ENCODE results near the gene TAB3. TPM values are rescaled to one million over a fixed set of nuclear protein-coding genes. Genes with fewer than 3 reads are reported as not detected.
A peak's percentile ranks its signal among the peaks of the same experiment; 100 is the strongest.

Gene TAB3
- total RNA-seq, 1 experiment from 2014 or later: 13.5 TPM

GRCh38 chrX:30806187-30806728, 82.8 kb downstream of the TAB3 start:
- H4K91ac ChIP-seq (ENCODE audit: insufficient read length, low read depth, low read length): no peak overlapping the region
- no peak overlapping the region for H3K4me3 Mint-ChIP-seq
- H2BK120ac ChIP-seq (ENCODE audit: low read depth, low read length, poor library complexity, severe bottlenecking): no peak overlapping the region
- peak overlapping the region; percentile 41 for H4K5ac ChIP-seq (ENCODE audit: insufficient read length, low read depth, low read length)
- no peak overlapping the region for H3K4me2 ChIP-seq (ENCODE audit: insufficient read depth, insufficient read length, low read length)
- H3K14ac ChIP-seq (ENCODE audit: insufficient read depth, low read length): no peak overlapping the region
- H3K4ac ChIP-seq (ENCODE audit: low read depth, low read length): no peak overlapping the region
- H3K18ac ChIP-seq (ENCODE audit: insufficient read length, low read depth, low read length): no peak overlapping the region
- H2BK20ac ChIP-seq (ENCODE audit: low read depth, low read length, poor library complexity, severe bottlenecking): no peak overlapping the region
- H4K20me1 ChIP-seq (ENCODE audit: control insufficient read depth, insufficient read depth, insufficient read length): peaks cover 7% of the 10 kb centered on the region
- H3K27me3 ChIP-seq (ENCODE audit: insufficient read depth, low read length): no peaks in the 10 kb centered on the region; the same call in 1 of the 2 replicates
- no peak overlapping the region for H2AFZ ChIP-seq (ENCODE audit: low read length)
- peaks cover 0 to 2% (median 1%) of the 10 kb centered on the region in 3 experiments; a peak in 1 of 7 replicates for H3K36me3 Mint-ChIP-seq (ENCODE audit: insufficient read depth in 1 of 3, low read depth in 3 of 3)
- H3K23me2 ChIP-seq (ENCODE audit: insufficient read length, low read depth, low read length, poor library complexity, severe bottlenecking): no peaks in the 10 kb centered on the region
- H2AK5ac ChIP-seq (ENCODE audit: insufficient read length, low read length): no peak overlapping the region
- peaks cover 27 to 31% of the 10 kb centered on the region in 2 experiments for H3K9me3 Mint-ChIP-seq
- TF ChIP-seq CTCF (conservative IDR thresholded peaks at IDR 0.05): no peak
- H2BK15ac ChIP-seq (ENCODE audit: low read depth, low read length): no peak overlapping the region
- peak overlapping the region; percentile 96 for H3K23ac ChIP-seq (ENCODE audit: insufficient read length, low read depth, low read length)
- H3K27ac Mint-ChIP-seq: no peak overlapping the region
- H3K79me2 ChIP-seq (ENCODE audit: insufficient read depth, low read length): no peaks in the 10 kb centered on the region
- H3K4me1 ChIP-seq (ENCODE audit: insufficient read depth, low read length): no peaks in the 10 kb centered on the region
- DNase-seq: peak; percentile 10
- H2BK12ac ChIP-seq (ENCODE audit: insufficient read length, low read depth, low read length): no peak overlapping the region
- H3K27ac ChIP-seq (ENCODE audit: insufficient read length, low read depth, low read length): no peak overlapping the region
- H3T11ph ChIP-seq (ENCODE audit: low read length): no peak overlapping the region
- H3K9me3 ChIP-seq (ENCODE audit: control insufficient read depth, low read depth, low read length): peaks cover 25% of the 10 kb centered on the region
- H3K9ac ChIP-seq (ENCODE audit: extremely low read depth, insufficient read length, low read length): no peak overlapping the region
- H3K4me1 Mint-ChIP-seq: no peaks in the 10 kb centered on the region
- WGBS (ENCODE audit: extremely low coverage, insufficient read length, low lambda C conversion rate): no CpG with 5 or more reads among the region's 7 CpGs
- H4K8ac ChIP-seq (replicated peaks; ENCODE audit: insufficient read length, low read depth, low read length): peak overlapping the region; percentile 97
- H3K79me1 ChIP-seq (ENCODE audit: insufficient read depth, low read depth, low read length, poor library complexity, severe bottlenecking): no peaks in the 10 kb centered on the region
- no peak overlapping the region for H2BK5ac ChIP-seq (ENCODE audit: insufficient read length, low read length)
- no peaks in the 10 kb centered on the region; the same call in 1 of the 2 replicates for H3K27me3 Mint-ChIP-seq (ENCODE audit: low read depth)
- H3K56ac ChIP-seq (ENCODE audit: insufficient read length, low read depth, low read length): peak overlapping the region; percentile 15

Measured in H9 (cell line).